Thyroid gland (tissue), 4 donors: Measurements from ENCODE around the gene RNF220.

Experiments used
- POLR2A ChIP-seq, 2 donors: fragments of 450-650 bp; IDR thresholded peaks; one replicate each; pipeline ENCODE4 v1.6.1; 2017; ENCODE audit warnings: antibody characterized with exemption in 2 of 2, mild to moderate bottlenecking in 2 of 2, moderate library complexity in 1 of 2
- TF ChIP-seq, protein P1 (sequence below), 6 experiments: fragments of 200-600 bp in 3 of 6; fragments of 450-650 bp in 3 of 6; sonication (generic) in 3 of 6; IDR thresholded peaks; one replicate each; pipeline ENCODE4 v1.5.1; 2016 to 2019; ENCODE audit warnings: antibody characterized with exemption in 6 of 6, mild to moderate bottlenecking in 2 of 6, inconsistent platforms in 1 of 6, moderate library complexity in 1 of 6

DNA sequence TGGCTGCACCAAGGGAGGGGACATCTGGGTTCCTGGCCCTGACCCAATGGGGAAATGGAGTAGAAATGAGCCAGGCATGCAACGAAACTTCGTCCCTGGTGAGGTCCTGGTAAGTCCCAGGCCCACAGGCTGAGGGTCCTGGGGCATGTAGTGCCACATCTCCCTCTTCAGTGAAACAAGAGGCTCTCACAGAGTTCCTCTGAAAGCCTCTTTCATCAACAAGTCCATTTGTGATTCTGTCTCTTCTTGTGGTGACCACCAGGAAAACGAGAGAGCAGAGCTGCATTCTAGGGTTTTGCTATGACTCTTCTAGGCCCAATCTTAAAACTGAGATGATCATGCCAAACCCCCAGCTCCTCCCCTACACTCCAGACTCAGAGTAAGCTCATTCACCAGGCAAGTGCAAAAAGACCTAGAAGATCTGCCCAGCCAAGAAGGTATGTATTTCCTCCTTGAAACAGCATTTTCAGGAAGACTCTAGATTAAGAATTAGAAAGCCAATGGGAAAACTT, 24.3 kb upstream of the RNF220 start:
- TF ChIP-seq, protein P1, sequence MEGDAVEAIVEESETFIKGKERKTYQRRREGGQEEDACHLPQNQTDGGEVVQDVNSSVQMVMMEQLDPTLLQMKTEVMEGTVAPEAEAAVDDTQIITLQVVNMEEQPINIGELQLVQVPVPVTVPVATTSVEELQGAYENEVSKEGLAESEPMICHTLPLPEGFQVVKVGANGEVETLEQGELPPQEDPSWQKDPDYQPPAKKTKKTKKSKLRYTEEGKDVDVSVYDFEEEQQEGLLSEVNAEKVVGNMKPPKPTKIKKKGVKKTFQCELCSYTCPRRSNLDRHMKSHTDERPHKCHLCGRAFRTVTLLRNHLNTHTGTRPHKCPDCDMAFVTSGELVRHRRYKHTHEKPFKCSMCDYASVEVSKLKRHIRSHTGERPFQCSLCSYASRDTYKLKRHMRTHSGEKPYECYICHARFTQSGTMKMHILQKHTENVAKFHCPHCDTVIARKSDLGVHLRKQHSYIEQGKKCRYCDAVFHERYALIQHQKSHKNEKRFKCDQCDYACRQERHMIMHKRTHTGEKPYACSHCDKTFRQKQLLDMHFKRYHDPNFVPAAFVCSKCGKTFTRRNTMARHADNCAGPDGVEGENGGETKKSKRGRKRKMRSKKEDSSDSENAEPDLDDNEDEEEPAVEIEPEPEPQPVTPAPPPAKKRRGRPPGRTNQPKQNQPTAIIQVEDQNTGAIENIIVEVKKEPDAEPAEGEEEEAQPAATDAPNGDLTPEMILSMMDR (IDR thresholded peaks at IDR 0.05) = no peak
- no peak for TF ChIP-seq POLR2A (IDR thresholded peaks at IDR 0.05)
